ENCODE measurements around the gene PTPRK. TPM values are rescaled to one million over a fixed set of nuclear protein-coding genes. Genes with fewer than 3 reads are reported as not detected.

The PTPRK gene
- total and polyA plus RNA-seq, 9 of the 15 experiments (the other 6 are each of a cell fraction or from before 2014, with no cell fraction given): 0.04 to 0.51 TPM; not detected in 7

DNA sequence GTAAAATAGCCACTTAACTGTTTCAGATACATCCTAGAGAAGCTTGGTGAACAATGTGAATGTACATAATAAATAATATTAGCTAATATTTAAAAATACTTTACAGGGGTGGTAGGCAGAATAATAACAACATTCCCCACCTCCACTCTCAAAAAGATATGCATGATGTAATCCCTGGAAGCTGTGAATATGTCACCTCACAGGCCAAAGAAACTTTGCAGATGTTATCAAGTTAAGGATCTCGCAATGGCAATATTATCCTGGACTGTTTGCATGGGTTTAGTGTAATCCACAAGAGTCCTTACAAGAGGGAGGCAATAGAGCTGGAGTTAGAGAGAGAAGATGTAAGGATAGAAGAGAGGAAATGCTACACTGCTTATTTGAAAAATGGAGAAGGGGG lies 7.0 kb upstream of the PTPRK start:
- no peak for FAIRE-seq

More for the DNA sequence above, 7.0 kb upstream of the PTPRK start:
- H3K9me1 ChIP-seq (ENCODE audit: control insufficient read depth, insufficient read depth, low read length): no peaks in the 10 kb centered on the region
- POLR2A ChIA-PET: no interaction called here
- BruUV-seq (replicated peaks): no TSS peak
- TF ChIP-seq MCM2 (IDR thresholded peaks at IDR 0.05; ENCODE audit: low read depth) (no peak), PHF21A (IDR thresholded peaks at IDR 0.05; ENCODE audit: borderline replicate concordance, low read depth) (no peak), ARHGAP35 (IDR thresholded peaks at IDR 0.05; ENCODE audit: partially characterized antibody) (no peak), XRCC4 (IDR thresholded peaks at IDR 0.05; ENCODE audit: extremely low read depth, insufficient read depth, insufficient read length) (no peak), RBFOX2 (IDR thresholded peaks at IDR 0.05; ENCODE audit: low read depth, low read length) (no peak), TRIM24 (IDR thresholded peaks at IDR 0.05) (no peak), CREBBP (IDR thresholded peaks at IDR 0.05; ENCODE audit: low read depth, low read length) (no peak)
- TF ChIP-seq, protein P1, sequence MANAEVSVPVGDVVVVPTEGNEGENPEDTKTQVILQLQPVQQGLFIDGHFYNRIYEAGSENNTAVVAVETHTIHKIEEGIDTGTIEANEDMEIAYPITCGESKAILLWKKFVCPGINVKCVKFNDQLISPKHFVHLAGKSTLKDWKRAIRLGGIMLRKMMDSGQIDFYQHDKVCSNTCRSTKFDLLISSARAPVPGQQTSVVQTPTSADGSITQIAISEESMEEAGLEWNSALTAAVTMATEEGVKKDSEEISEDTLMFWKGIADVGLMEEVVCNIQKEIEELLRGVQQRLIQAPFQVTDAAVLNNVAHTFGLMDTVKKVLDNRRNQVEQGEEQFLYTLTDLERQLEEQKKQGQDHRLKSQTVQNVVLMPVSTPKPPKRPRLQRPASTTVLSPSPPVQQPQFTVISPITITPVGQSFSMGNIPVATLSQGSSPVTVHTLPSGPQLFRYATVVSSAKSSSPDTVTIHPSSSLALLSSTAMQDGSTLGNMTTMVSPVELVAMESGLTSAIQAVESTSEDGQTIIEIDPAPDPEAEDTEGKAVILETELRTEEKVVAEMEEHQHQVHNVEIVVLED (CRISPR knock-in tag; IDR thresholded peaks at IDR 0.05): no peak
- TF ChIP-seq, protein P2, sequence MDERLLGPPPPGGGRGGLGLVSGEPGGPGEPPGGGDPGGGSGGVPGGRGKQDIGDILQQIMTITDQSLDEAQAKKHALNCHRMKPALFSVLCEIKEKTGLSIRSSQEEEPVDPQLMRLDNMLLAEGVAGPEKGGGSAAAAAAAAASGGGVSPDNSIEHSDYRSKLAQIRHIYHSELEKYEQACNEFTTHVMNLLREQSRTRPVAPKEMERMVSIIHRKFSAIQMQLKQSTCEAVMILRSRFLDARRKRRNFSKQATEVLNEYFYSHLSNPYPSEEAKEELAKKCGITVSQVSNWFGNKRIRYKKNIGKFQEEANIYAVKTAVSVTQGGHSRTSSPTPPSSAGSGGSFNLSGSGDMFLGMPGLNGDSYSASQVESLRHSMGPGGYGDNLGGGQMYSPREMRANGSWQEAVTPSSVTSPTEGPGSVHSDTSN (CRISPR knock-in tag; IDR thresholded peaks at IDR 0.05; ENCODE audit: low read depth): no peak
- TF ChIP-seq, protein P2 (tag; conservative IDR thresholded peaks at IDR 0.05; ENCODE audit: low read depth): no peak
- TF ChIP-seq, protein P3, sequence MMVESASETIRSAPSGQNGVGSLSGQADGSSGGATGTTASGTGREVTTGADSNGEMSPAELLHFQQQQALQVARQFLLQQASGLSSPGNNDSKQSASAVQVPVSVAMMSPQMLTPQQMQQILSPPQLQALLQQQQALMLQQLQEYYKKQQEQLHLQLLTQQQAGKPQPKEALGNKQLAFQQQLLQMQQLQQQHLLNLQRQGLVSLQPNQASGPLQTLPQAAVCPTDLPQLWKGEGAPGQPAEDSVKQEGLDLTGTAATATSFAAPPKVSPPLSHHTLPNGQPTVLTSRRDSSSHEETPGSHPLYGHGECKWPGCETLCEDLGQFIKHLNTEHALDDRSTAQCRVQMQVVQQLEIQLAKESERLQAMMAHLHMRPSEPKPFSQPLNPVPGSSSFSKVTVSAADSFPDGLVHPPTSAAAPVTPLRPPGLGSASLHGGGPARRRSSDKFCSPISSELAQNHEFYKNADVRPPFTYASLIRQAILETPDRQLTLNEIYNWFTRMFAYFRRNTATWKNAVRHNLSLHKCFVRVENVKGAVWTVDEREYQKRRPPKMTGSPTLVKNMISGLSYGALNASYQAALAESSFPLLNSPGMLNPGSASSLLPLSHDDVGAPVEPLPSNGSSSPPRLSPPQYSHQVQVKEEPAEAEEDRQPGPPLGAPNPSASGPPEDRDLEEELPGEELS (CRISPR knock-in tag; IDR thresholded peaks at IDR 0.05; ENCODE audit: borderline replicate concordance): no peak
- no peaks in the 10 kb centered on the region for H3K79me2 ChIP-seq (ENCODE audit: control insufficient read depth, insufficient read depth, low read length)
- no peak overlapping the region for H3K9ac ChIP-seq (ENCODE audit: insufficient read depth in 1 of 2, low read depth in 2 of 2, low read length in 2 of 2)
- H3K9me3 ChIP-seq (replicated peaks; ENCODE audit: control insufficient read depth, insufficient read depth, low read depth, low read length): no peaks in the 10 kb centered on the region
- H2AFZ ChIP-seq (ENCODE audit: low read depth, low read length): no peak overlapping the region
- WGBS (ENCODE audit: insufficient coverage, low coverage, missing lambda C conversion rate): 0% methylated on average over 1 of the region's 1 CpG
- intact Hi-C loops (cut with micrococcal nuclease) (no loop called here), in situ Hi-C loops (cut with MboI) (no loop called here)
- H3K36me3 ChIP-seq (ENCODE audit: control insufficient read depth, insufficient read depth, low read length): no peaks in the 10 kb centered on the region
- no peaks in the 10 kb centered on the region for H4K20me1 ChIP-seq (replicated peaks; ENCODE audit: control insufficient read depth, insufficient read depth, low read length)
- CTCF ChIA-PET (ENCODE audit: low intra/inter-chr PET ratio): no interaction called here
- no peak overlapping the region for H3K27ac ChIP-seq (ENCODE audit: extremely low read depth, low read depth, low read length)
- DNase-seq (ENCODE audit: extremely low read depth in 1 of 4, low spot score in 3 of 4) (no peak), ATAC-seq (no peak)
- H3K4me2 ChIP-seq (ENCODE audit: insufficient read depth, low read length): no peak overlapping the region
- H3K4me3 ChIP-seq: no peak overlapping the region
- H3K4me1 ChIP-seq (replicated peaks in 1 of 2; ENCODE audit: control insufficient read depth in 2 of 2, insufficient read depth in 2 of 2, low read length in 2 of 2): no peaks in the 10 kb centered on the region
- no peaks in the 10 kb centered on the region for H3K27me3 ChIP-seq (ENCODE audit: control insufficient read depth in 2 of 2, insufficient read depth in 2 of 2, low read length in 2 of 2)

All from K562 (cell line).